Ascending aorta (tissue), 2 donors: ENCODE results near the gene ZBTB4. TPM values are rescaled to one million over a fixed set of nuclear protein-coding genes. Genes with fewer than 3 reads are reported as not detected.
A peak's percentile ranks its signal among the peaks of the same experiment; 100 is the strongest.
"Not testable (repeated sequence)": the region's sequence is repeated elsewhere in the genome, so short reads cannot be mapped to it uniquely, and the experiment has no call there.

Experiments
- DNase-seq, 2 donors: peaks; one replicate each; pipeline ENCODE4 v3.0.0-alpha.2; 2019; ENCODE audit warnings: low spot score in 2 of 2
- H3K27ac ChIP-seq, 2 donors: fragments of 200-600 bp; sonication (generic); one replicate each; pipeline ENCODE4 v1.5.1; 2016 to 2017; ENCODE audit warnings: mild to moderate bottlenecking in 1 of 2
- H3K27me3 ChIP-seq: fragments of 200-600 bp; sonication (generic); one replicate; pipeline ENCODE4 v1.5.1; 2017
- H3K36me3 ChIP-seq, 2 donors: fragments of 200-600 bp; sonication (generic); one replicate each; pipeline ENCODE4 v1.5.1; 2016
- H3K4me1 ChIP-seq, 2 donors: fragments of 200-600 bp; sonication (generic); one replicate each; pipeline ENCODE4 v1.5.1; 2016 to 2017; ENCODE audit warnings: mild to moderate bottlenecking in 1 of 2
- H3K4me3 ChIP-seq, 2 donors: fragments of 200-600 bp; sonication (generic); one replicate each; pipeline ENCODE4 v1.5.1; 2016 to 2017; ENCODE audit warnings: mild to moderate bottlenecking in 1 of 2
- H3K9me3 ChIP-seq, 2 donors: fragments of 200-600 bp; sonication (generic); one replicate each; pipeline ENCODE4 v1.5.1; 2016
- intact Hi-C: fragments of 100-400 bp; cut with DNase I; formaldehyde crosslinking; loops from one replicate; pipeline ENCODE4 v1.15.1; 2023
- total RNA-seq: library from RNA; depleted of rRNA; stranded (reverse); fragments of >200 nt; gene quantifications from one replicate; pipeline ENCODE4 v1.1.0, GENCODE V29; 2016
- TF ChIP-seq, protein P1 (sequence below), 3 experiments: fragments of 200-600 bp in 2 of 3; fragments of 450-650 bp in 1 of 3; sonication (generic) in 2 of 3; IDR thresholded peaks; one replicate each; pipeline ENCODE4 v1.5.1; 2016 to 2019; ENCODE audit warnings: antibody characterized with exemption in 3 of 3, mild to moderate bottlenecking in 1 of 3, moderate library complexity in 1 of 3

ZBTB4 gene
- total RNA-seq, 1 donor from 2014 or later = 67.9 TPM

DNA sequence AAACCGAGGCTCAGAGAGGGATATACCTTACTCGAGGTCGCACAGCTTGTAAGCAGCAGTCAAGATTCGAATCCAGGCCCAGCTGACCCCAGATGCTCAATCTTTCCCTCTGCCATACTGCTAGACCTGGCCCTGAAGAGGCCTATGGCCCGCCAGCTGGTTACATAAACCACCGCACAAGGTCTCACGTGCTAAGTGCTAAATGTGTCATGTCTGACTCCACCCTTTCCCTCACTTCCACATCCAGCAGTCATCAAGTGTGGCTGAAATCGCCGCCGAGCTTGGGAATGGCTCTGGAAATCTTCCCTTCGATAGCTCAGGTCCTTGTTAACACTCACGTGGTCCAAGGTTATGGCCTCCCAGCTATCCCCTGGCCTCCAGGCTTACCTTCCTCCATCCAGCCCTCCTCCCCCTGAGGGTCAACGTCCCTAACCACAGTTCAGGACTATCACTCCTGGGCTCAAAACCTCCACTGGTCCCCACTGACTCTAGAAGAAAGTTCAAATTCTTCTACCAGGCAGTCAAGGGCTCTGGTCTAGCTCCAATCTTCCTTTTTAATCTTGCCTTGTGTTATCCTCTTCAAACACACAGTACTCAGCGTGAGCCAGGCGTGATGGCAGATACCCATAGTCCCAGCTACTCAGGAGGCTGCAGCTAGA lies 3.5 kb downstream of the ZBTB4 start:
- H3K27ac ChIP-seq = peak overlapping the region; percentile 100
- no peaks in the 10 kb centered on the region for H3K9me3 ChIP-seq
- TF ChIP-seq, protein P1, sequence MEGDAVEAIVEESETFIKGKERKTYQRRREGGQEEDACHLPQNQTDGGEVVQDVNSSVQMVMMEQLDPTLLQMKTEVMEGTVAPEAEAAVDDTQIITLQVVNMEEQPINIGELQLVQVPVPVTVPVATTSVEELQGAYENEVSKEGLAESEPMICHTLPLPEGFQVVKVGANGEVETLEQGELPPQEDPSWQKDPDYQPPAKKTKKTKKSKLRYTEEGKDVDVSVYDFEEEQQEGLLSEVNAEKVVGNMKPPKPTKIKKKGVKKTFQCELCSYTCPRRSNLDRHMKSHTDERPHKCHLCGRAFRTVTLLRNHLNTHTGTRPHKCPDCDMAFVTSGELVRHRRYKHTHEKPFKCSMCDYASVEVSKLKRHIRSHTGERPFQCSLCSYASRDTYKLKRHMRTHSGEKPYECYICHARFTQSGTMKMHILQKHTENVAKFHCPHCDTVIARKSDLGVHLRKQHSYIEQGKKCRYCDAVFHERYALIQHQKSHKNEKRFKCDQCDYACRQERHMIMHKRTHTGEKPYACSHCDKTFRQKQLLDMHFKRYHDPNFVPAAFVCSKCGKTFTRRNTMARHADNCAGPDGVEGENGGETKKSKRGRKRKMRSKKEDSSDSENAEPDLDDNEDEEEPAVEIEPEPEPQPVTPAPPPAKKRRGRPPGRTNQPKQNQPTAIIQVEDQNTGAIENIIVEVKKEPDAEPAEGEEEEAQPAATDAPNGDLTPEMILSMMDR (IDR thresholded peaks at IDR 0.05) = no peak
- peaks cover 14 to 37% of the 10 kb centered on the region in 2 donors for H3K4me1 ChIP-seq
- no peak overlapping the region for H3K4me3 ChIP-seq
- intact Hi-C loops = loop anchor here (2.0 kb wide), 1 partner anchor 19 kb away; no protein-coding TSS in a partner anchor
- H3K27me3 ChIP-seq = no peaks in the 10 kb centered on the region
- peaks cover 0 to 3% of the 10 kb centered on the region in 2 donors for H3K36me3 ChIP-seq
- DNase-seq = peak in 1 of 2 donors; percentile 79

DNA sequence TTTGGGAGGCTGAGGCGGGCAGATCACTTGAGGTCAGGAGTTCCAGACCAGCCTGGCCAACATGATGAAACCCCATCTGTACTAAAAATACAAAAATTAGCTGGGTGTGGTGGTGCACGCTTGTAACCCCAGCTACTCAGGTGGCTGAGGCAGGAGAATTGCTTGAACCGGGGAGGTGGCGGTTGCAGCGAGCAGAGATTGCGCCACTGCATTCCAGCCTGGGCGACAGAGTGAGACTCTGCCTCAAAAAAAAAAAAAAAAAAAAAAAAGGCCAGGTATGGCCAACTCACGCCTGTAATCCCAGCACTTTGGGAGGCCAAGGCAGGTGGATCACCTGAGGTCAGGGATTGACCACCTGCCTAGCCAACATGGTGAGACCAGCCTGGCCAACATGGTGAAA lies 4.7 kb downstream of the ZBTB4 start:
- H3K27ac ChIP-seq = peak overlapping the region in 1 of 2 donors; percentile 29
- H3K36me3 ChIP-seq, intact Hi-C loops, H3K27me3 ChIP-seq, H3K4me3 ChIP-seq, DNase-seq, H3K9me3 ChIP-seq: not testable (repeated sequence)
- peaks cover 14 to 35% of the 10 kb centered on the region in 2 donors for H3K4me1 ChIP-seq

DNA sequence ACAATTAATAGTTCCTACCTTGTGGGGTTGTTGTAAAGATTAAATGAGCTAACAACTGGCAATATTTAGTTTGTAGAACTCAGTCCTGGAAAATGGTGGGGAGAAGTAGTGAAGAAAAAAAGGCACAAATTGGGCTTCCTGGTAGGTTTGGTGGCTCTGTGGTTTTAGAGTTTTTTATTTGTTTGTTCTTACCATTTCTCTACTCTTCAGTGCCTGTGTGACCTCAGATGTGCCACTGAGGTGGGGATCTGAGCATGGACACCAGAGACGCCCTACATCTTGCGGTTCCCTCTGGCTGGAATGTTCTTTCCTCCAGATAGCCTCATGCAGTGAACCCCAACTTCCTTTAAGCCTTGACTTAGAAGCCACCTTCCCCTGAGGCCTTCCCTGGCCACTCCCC lies 7.7 kb downstream of the ZBTB4 start:
- Histone ChIP-seq H3K9me3 (no peaks in the 10 kb centered on the region), H3K27ac (no peak overlapping the region), H3K36me3 (no peaks in the 10 kb centered on the region), H3K4me1 (peaks cover 6 to 32% of the 10 kb centered on the region in 2 donors), H3K27me3 (no peaks in the 10 kb centered on the region), H3K4me3 (no peak overlapping the region)
- TF ChIP-seq, protein P1 (IDR thresholded peaks at IDR 0.05) = no peak
- intact Hi-C loops = no loop called here
- DNase-seq = no peak

DNA sequence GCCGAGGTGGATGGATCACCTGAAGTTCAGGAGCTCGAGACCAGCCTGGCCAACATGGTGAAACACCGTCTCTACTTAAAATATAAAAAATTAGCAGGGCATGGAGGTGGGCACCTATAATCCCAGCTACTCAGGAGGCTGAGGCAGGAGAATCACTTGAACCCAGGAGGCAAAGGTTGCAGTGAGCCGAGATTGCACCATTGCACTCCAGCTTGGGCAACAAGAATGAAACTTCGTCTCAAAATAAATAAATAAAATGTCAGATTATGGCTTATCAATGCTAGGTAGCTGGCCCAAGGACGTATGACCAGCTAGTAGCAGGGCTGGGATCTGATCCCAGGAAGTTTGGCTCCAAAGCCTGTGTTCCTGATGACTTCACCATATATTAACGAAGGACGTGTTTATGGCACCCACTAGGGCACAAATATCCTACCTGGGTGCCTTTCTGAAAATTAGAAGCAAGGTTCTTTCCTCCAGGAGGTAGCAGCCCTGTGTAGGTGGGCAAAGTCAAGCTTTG lies 8.9 kb downstream of the ZBTB4 start:
- H3K27ac ChIP-seq, intact Hi-C loops, H3K27me3 ChIP-seq, H3K4me3 ChIP-seq, H3K9me3 ChIP-seq, DNase-seq: not testable (repeated sequence)
- peaks cover 0 to 28% of the 10 kb centered on the region in 2 donors for H3K4me1 ChIP-seq
- H3K36me3 ChIP-seq = peaks cover 12% of the 10 kb centered on the region in 2 donors

DNA sequence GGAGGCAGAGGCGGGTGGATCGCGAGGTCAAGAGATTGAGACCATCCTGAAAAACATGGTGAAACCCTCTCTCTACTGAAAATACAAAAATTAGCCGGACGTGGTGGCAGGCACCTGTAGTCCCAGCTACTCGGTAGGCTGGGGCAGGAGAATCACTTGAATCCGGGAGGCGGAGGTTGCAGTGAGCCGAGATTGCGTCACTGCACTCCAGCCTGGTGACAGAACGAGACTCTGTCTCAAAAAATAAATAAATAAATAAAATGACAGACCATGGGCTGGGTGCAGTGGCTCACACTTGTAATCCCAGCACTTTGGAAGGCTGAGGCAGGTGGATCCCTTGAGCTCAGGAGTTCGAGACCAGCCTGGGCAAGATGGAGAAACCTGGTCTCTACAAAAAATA lies 9.6 kb downstream of the ZBTB4 start:
- H3K27me3 ChIP-seq, H3K4me3 ChIP-seq, DNase-seq, intact Hi-C loops, H3K27ac ChIP-seq, H3K9me3 ChIP-seq: not testable (repeated sequence)
- Histone ChIP-seq H3K36me3 (peaks cover 14 to 16% of the 10 kb centered on the region in 2 donors), H3K4me1 (peaks cover 0 to 25% of the 10 kb centered on the region in 2 donors)

DNA sequence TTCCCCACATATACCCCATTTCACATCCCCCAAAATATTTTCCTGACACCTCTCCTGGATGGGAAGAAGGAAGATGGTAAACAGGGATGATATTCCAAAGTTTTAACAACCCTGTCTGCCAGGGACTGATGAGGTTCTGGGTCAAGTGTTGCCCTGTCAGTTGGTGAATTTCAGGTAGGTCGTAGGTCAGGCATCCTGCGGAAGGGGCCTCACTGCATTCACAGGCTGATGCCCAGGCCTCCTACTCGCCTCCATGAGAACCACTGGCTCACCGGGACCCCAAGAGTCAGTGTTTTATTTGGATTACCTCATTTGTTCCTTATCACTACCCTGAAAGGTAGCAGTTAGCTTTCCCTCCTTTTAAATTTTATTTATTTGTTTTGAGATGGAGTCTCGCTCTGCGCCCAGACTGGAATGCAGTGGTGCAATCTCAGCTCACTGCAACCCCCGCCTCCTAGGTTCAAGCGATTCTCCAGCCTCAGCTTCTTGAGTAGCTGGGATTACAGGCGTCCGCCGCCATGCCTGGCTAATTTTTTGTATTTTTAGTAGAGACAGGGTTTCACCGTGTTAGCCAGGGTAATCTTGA lies 10.5 kb downstream of the ZBTB4 start:
- Histone ChIP-seq H3K36me3 (peaks cover 22 to 25% of the 10 kb centered on the region in 2 donors), H3K27me3 (no peaks in the 10 kb centered on the region), H3K4me1 (peaks cover 0 to 22% of the 10 kb centered on the region in 2 donors), H3K4me3 (no peak overlapping the region), H3K9me3 (no peaks in the 10 kb centered on the region), H3K27ac (no peak overlapping the region)
- intact Hi-C loops = no loop called here
- DNase-seq = no peak
- TF ChIP-seq, protein P1 (IDR thresholded peaks at IDR 0.05) = no peak

DNA sequence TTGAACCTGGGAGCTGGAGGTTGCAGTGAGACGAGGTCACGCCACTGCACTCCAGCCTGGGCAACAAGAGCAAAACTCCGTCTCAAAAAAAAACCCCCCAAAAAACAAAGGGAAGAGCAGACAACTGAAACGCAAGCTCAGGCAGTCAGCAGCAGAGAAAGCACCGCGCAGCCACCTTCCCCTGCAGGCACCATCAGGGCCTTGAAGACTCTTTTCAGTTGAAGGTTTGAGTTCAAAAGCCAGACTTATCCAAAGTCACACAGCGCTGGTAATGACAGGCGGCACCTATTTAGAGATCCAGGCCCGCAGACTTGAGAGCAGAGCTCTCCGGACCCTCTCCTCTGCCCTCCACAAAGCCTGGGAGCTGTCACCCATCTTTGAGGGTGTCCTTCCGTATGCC lies 11.1 kb downstream of the ZBTB4 start:
- no peak overlapping the region for H3K4me3 ChIP-seq
- intact Hi-C loops = no loop called here
- no peak for DNase-seq
- H3K4me1 ChIP-seq = peaks cover 0 to 22% of the 10 kb centered on the region in 2 donors
- no peaks in the 10 kb centered on the region for H3K27me3 ChIP-seq
- H3K27ac ChIP-seq = no peak overlapping the region
- peaks cover 26 to 31% of the 10 kb centered on the region in 2 donors for H3K36me3 ChIP-seq
- TF ChIP-seq, protein P1 (IDR thresholded peaks at IDR 0.05) = no peak
- H3K9me3 ChIP-seq = no peaks in the 10 kb centered on the region
